ENCODE measurements around the gene ALG12. TPM values are rescaled to one million over a fixed set of nuclear protein-coding genes. Genes with fewer than 3 reads are reported as not detected.

ALG12 gene
- total RNA-seq, 4 donors from 2014 or later = 12.8 to 16.6 (median 13.0) TPM

GRCh38 chr22:49900441-49901230 lies 17.6 kb downstream of the ALG12 start:
- Histone ChIP-seq H3K36me3 (peaks cover 9 to 75% (median 11%) of the 10 kb centered on the region in 3 donors), H3K4me3 (no peak overlapping the region), H3K27me3 (no peaks in the 10 kb centered on the region), H3K4me1 (no peaks in the 10 kb centered on the region), H3K27ac (no peak overlapping the region), H3K9me3 (no peaks in the 10 kb centered on the region)
- WGBS, 2 donors = 86% methylated on average over 11 to 16 of the region's 30 CpGs
- TF ChIP-seq CTCF (IDR thresholded peaks at IDR 0.05) (no peak), POLR2A (IDR thresholded peaks at IDR 0.05) (no peak)
- intact Hi-C loops (cut with DNase I) = no loop called here
- no peak for DNase-seq

- no peak for DNase-seq
- no peaks in the 10 kb centered on the region for H3K4me1 ChIP-seq
- intact Hi-C loops (cut with DNase I) = no loop called here
- WGBS, 2 donors = 78 to 94% methylated on average over 6 of the region's 6 CpGs
- peaks cover 9 to 64% (median 11%) of the 10 kb centered on the region in 3 donors for H3K36me3 ChIP-seq
- no peaks in the 10 kb centered on the region for H3K9me3 ChIP-seq
- no peaks in the 10 kb centered on the region for H3K27me3 ChIP-seq
- TF ChIP-seq CTCF (IDR thresholded peaks at IDR 0.05) (no peak), POLR2A (IDR thresholded peaks at IDR 0.05) (no peak)
- no peak overlapping the region for H3K27ac ChIP-seq
- H3K4me3 ChIP-seq = no peak overlapping the region
Measured at GRCh38 chr22:49899530-49899929, 18.7 kb downstream of the ALG12 start.

- H3K36me3 ChIP-seq = peaks cover 0 to 47% (median 0%) of the 10 kb centered on the region in 3 donors
- 91 to 95% methylated on average over 8 of the region's 8 CpGs for WGBS, 2 donors
- no peak overlapping the region for H3K27ac ChIP-seq
Measured at GRCh38 chr22:49897015-49897684, 21.1 kb downstream of the ALG12 start.

DNA sequence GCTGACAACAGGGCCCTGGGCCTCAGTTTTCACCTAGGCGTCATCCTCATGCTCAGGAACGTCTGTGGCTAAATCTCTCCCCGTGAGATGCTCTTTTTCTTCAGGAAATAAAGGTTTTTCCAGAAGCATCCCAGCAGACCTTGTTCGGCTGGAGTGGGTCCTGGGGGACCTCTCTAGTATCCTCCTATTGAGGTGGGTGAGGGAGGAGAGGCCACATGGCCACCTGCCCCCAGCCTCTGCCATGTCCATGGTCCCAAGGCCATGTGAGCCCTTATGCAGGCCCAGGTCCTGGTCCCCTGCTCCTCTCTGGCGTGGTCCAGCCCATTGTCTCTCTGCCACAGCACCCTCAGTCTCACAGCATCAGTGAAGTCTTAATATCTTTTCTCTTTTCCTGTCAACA lies 22.0 kb downstream of the ALG12 start:
- peaks cover 0 to 41% (median 0%) of the 10 kb centered on the region in 3 donors for H3K36me3 ChIP-seq

More at GRCh38 chr22:49897015-49897684, 21.1 kb downstream of the ALG12 start:
- no peak for TF ChIP-seq POLR2A (IDR thresholded peaks at IDR 0.05)
- TF ChIP-seq CTCF (IDR thresholded peaks at IDR 0.05) = no peak
- Histone ChIP-seq H3K4me1 (no peaks in the 10 kb centered on the region), H3K9me3 (no peaks in the 10 kb centered on the region), H3K4me3 (no peak overlapping the region), H3K27me3 (no peaks in the 10 kb centered on the region)
- intact Hi-C loops (cut with DNase I) = no loop called here
- DNase-seq = no peak

More for the DNA sequence above, 22.0 kb downstream of the ALG12 start:
- Histone ChIP-seq H3K4me3 (no peak overlapping the region), H3K9me3 (no peaks in the 10 kb centered on the region), H3K27ac (no peak overlapping the region), H3K27me3 (no peaks in the 10 kb centered on the region), H3K4me1 (no peaks in the 10 kb centered on the region)
- intact Hi-C loops (cut with DNase I) = no loop called here
- 95 to 100% methylated on average over 4 of the region's 5 CpGs for WGBS, 2 donors
- DNase-seq = no peak
- TF ChIP-seq CTCF (IDR thresholded peaks at IDR 0.05) (no peak), POLR2A (IDR thresholded peaks at IDR 0.05) (no peak)

Measured in esophagus squamous epithelium (tissue), 5 donors.